HCT116 (cell line): Measurements from ENCODE around the gene PACS2. TPM values are rescaled to one million over a fixed set of nuclear protein-coding genes. Genes with fewer than 3 reads are reported as not detected.

ENCODE experiments used
- ATAC-seq: fragments of 200-7000 bp; cut with Tn5 transposase; 2 replicates; pipeline ENCODE4 v1.9.1; 2020; ENCODE audit warnings: mild to moderate bottlenecking, moderate library complexity
- BruUV-seq: library from RNA; stranded (reverse); fragments of 400-500 nt; replicated peaks from 2 replicates; lab custom pipeline; 2021; lab: Mats Ljungman, UMichigan
- CTCF ChIA-PET: fragments of 300-600 bp; sonication (Branson Sonifier 250); formaldehyde crosslinking; loops from one replicate; lab custom pipeline; 2021; ENCODE audit warnings: antibody characterized with exemption; lab: Charles Lee
- POLR2A ChIA-PET: fragments of 300-600, 350-600 bp; sonication (Branson Sonifier 250); formaldehyde crosslinking; loops from one replicate; lab custom pipeline; 2021; ENCODE audit warnings: antibody characterized with exemption; lab: Charles Lee
- RAD21 ChIA-PET, 2 experiments: fragments of 300-600 bp; sonication (Branson Sonifier 250); formaldehyde crosslinking; loops; one replicate each; lab custom pipeline; 2023; ENCODE audit warnings: low total read pairs in 2 of 2; ENCODE audit not compliant: uncharacterized antibody in 2 of 2, unreplicated experiment in 2 of 2, low non-redundant PET in 1 of 2; lab: Charles Lee
- DNase-seq: peaks from one replicate; pipeline ENCODE4 v3.0.0-alpha.2; 2010; ENCODE audit warnings: low read depth, low spot score
- H2AFZ ChIP-seq: fragments of 200-600 bp; shearing (Covaris generic), sonication (generic); 2 replicates; pipeline ENCODE4 v1.6.1; 2017; ENCODE audit warnings: low read depth, mixed run types, mixed read lengths, antibody characterized with exemption, low read length; ENCODE audit not compliant: poor library complexity, severe bottlenecking
- H3K27ac ChIP-seq: 2 replicates; pipeline ENCODE4 v1.5.1; 2012; ENCODE audit warnings: low read depth, low read length
- H3K27me3 ChIP-seq: fragments of 200-600 bp; sonication (generic); 2 replicates; pipeline ENCODE4 v1.6.1; 2016; ENCODE audit warnings: mixed run types, low read length, mixed read lengths; ENCODE audit not compliant: insufficient read depth
- H3K36me3 ChIP-seq, 2 experiments: fragments of 200-500 bp in 1 of 2; fragments of 200-600 bp in 1 of 2; sonication (Bioruptor generic) in 1 of 2; sonication (generic) in 1 of 2; 2 replicates each; pipeline versions ENCODE4 v1.5.1 to v1.6.1; 2014 to 2016; ENCODE audit warnings: low read length in 2 of 2, inconsistent platforms in 1 of 2, mixed read lengths in 1 of 2, mixed run types in 1 of 2; ENCODE audit not compliant: insufficient read depth in 2 of 2, control insufficient read depth in 1 of 2
- H3K4me1 ChIP-seq, 2 experiments: fragments of 200-600 bp in 1 of 2; sonication (generic) in 1 of 2; 2 replicates each; pipeline versions ENCODE4 v1.5.1 to v1.6.1; 2012 to 2017; ENCODE audit warnings: low read length in 2 of 2, inconsistent platforms in 1 of 2, mild to moderate bottlenecking in 1 of 2, mixed read lengths in 1 of 2, mixed run types in 1 of 2, moderate library complexity in 1 of 2; ENCODE audit not compliant: insufficient read depth in 2 of 2, control insufficient read depth in 1 of 2
- H3K4me2 ChIP-seq: fragments of 200-600 bp; sonication (generic); 2 replicates; pipeline ENCODE4 v1.6.1; 2017; ENCODE audit warnings: mixed run types, low read length, mixed read lengths
- H3K4me3 ChIP-seq, 2 experiments: fragments of 200-600 bp in 1 of 2; sonication (generic) in 1 of 2; replicated peaks in 1 of 2; 2 replicates each; pipeline ENCODE4 v1.5.1; 2011 to 2016; ENCODE audit warnings: low read length in 2 of 2, control low read depth in 1 of 2, low read depth in 1 of 2, mild to moderate bottlenecking in 1 of 2, mixed read lengths in 1 of 2, mixed run types in 1 of 2
- H3K79me2 ChIP-seq: fragments of 200-600 bp; sonication (generic); 2 replicates; pipeline ENCODE4 v1.6.1; 2017; ENCODE audit warnings: mild to moderate bottlenecking, mixed run types, low read length, moderate library complexity, mixed read lengths; ENCODE audit not compliant: insufficient read depth
- H3K9ac ChIP-seq: fragments of 200-600 bp; sonication (generic); 2 replicates; pipeline ENCODE4 v1.6.1; 2016; ENCODE audit warnings: low read length, mixed read lengths
- H3K9me2 ChIP-seq: fragments of 200-600 bp; sonication (generic), shearing (Covaris generic); 2 replicates; pipeline ENCODE4 v1.6.1; 2017; ENCODE audit warnings: mixed run types, mild to moderate bottlenecking, moderate library complexity; ENCODE audit not compliant: insufficient read depth
- H3K9me3 ChIP-seq, 2 experiments: fragments of 200-500 bp in 1 of 2; fragments of 200-600 bp in 1 of 2; sonication (Bioruptor generic) in 1 of 2; sonication (generic) in 1 of 2; 2 replicates each; pipeline ENCODE4 v1.6.1; 2014 to 2017; ENCODE audit warnings: low read length in 2 of 2, mixed read lengths in 2 of 2, inconsistent platforms in 1 of 2, low read depth in 1 of 2, mild to moderate bottlenecking in 1 of 2, mixed run types in 1 of 2, moderate library complexity in 1 of 2; ENCODE audit not compliant: control insufficient read depth in 1 of 2, insufficient read depth in 1 of 2
- H4K20me1 ChIP-seq: fragments of 200-600 bp; sonication (generic), shearing (Covaris generic); 2 replicates; pipeline ENCODE4 v1.6.1; 2017; ENCODE audit warnings: mixed run types, mild to moderate bottlenecking, moderate library complexity; ENCODE audit not compliant: insufficient read depth
- CBX3 ChIP-seq: IDR thresholded peaks from 2 replicates; pipeline ENCODE4 v1.6.1; 2012; ENCODE audit warnings: low read depth
- CEBPB ChIP-seq: IDR thresholded peaks from 2 replicates; pipeline ENCODE4 v1.6.1; 2012; ENCODE audit warnings: low read depth
- CTCF ChIP-seq, 3 experiments: fragments of 200-600 bp in 1 of 3; sonication (generic) in 1 of 3; IDR thresholded peaks in 2 of 3; conservative IDR thresholded peaks in 1 of 3; 2 replicates each; pipeline ENCODE4 v1.5.1; 2012 to 2017; ENCODE audit warnings: low read depth in 2 of 3, low read length in 2 of 3, antibody characterized with exemption in 1 of 3, borderline replicate concordance in 1 of 3, control low read depth in 1 of 3, mild to moderate bottlenecking in 1 of 3, mixed read lengths in 1 of 3, mixed run types in 1 of 3, moderate library complexity in 1 of 3; ENCODE audit not compliant: insufficient read depth in 1 of 3
- ELF1 ChIP-seq: IDR thresholded peaks from 2 replicates; pipeline ENCODE4 v1.6.1; 2012; ENCODE audit warnings: low read depth, borderline replicate concordance
- EZH2 ChIP-seq: fragments of 200-600 bp; sonication (generic); IDR thresholded peaks from 2 replicates; pipeline ENCODE4 v1.6.1; 2017; ENCODE audit warnings: antibody characterized with exemption, mixed run types
- FOSL1 ChIP-seq: IDR thresholded peaks from 2 replicates; pipeline ENCODE4 v1.6.1; 2012; ENCODE audit warnings: low read depth
- JUND ChIP-seq: IDR thresholded peaks from 2 replicates; pipeline ENCODE4 v1.6.1; 2012
- RAD21 ChIP-seq: IDR thresholded peaks from 2 replicates; pipeline ENCODE4 v1.6.1; 2012; ENCODE audit warnings: low read depth, mild to moderate bottlenecking
- REST ChIP-seq: IDR thresholded peaks from 2 replicates; pipeline ENCODE4 v1.6.1; 2012; ENCODE audit warnings: low read depth
- SIN3A ChIP-seq: IDR thresholded peaks from 2 replicates; pipeline ENCODE4 v1.6.1; 2012; ENCODE audit warnings: low read depth
- SP1 ChIP-seq: IDR thresholded peaks from 2 replicates; pipeline ENCODE4 v1.6.1; 2012; ENCODE audit warnings: low read depth
- SRF ChIP-seq: IDR thresholded peaks from 2 replicates; pipeline ENCODE4 v1.6.1; 2012; ENCODE audit warnings: low read depth
- TCF7L2 ChIP-seq: IDR thresholded peaks from 2 replicates; pipeline ENCODE4 v1.7.0; 2011; ENCODE audit warnings: borderline replicate concordance, inconsistent platforms; ENCODE audit not compliant: insufficient read depth, insufficient read length; ENCODE audit errors: extremely low read depth
- ZFX ChIP-seq: fragments of 450-650 bp; IDR thresholded peaks from 2 replicates; pipeline ENCODE4 v1.6.1; 2017
- ZNF274 ChIP-seq: fragments of 200-500 bp; sonication (Bioruptor generic); IDR thresholded peaks from 2 replicates; pipeline ENCODE4 v1.6.1; 2014; ENCODE audit warnings: mild to moderate bottlenecking, low read depth, low read length, inconsistent platforms
- intact Hi-C: fragments of 100-400 bp; cut with micrococcal nuclease; formaldehyde crosslinking; loops from 2 replicates; pipeline ENCODE4 v1.10.0; 2022
- total RNA-seq: library from RNA; stranded (reverse); gene quantifications from one replicate; pipeline ENCODE4 v1.2.1, GENCODE V29; 2021; ENCODE audit not compliant: unreplicated experiment

Gene PACS2
- total RNA-seq, 1 experiment from 2014 or later = 75.5 TPM

DNA sequence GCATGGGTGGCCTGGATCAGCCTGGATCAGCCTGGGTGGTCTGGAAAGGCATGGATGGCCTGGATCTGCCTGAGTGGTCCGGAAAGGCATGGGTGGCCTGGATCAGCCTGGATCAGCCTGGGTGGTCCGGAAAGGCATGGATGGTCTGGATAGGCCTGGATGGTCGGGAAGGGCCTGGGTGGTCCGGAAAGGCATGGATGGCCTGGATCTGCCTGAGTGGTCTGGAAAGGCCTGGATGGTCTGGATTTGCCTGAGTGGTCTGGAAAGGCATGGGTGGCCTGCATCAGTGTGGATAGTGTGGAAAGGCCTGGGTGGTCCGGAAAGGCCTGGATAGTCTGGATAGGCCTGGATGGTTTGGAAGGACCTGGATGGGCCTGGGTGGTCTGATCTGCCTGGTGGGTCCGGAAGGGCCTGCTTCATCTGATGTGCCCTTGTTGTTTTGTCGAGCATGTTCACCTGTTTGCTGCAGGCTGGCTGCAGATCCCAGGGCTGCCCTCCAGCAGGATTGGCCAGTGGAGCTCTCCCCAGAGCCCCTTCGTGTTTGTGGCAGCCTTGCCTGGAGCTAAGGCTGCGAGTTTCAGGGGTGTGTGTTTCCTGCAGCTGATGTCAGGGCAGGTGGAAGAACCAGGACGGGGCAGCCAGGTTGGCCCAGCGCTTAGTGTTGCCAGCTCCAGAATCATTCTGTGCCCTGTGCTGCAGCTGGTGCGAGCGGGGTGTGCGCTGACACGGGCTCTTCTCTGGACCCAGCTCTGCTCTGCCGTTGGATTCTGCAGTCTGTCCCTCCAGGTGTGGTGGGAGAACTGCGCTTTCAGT lies 64.5 kb downstream of the PACS2 start:
- H3K4me3 ChIP-seq = no peak overlapping the region
- intact Hi-C loops = no loop called here
- no peaks in the 10 kb centered on the region for H3K9me3 ChIP-seq
- no peaks in the 10 kb centered on the region for H3K36me3 ChIP-seq
- ATAC-seq (no peak), DNase-seq (no peak)
- H3K27me3 ChIP-seq = no peaks in the 10 kb centered on the region
- no peaks in the 10 kb centered on the region for H4K20me1 ChIP-seq
- ChIA-PET CTCF (no interaction called here), POLR2A (no interaction called here), RAD21 (no interaction called here)
- TF ChIP-seq SP1 (no peak), CTCF (IDR thresholded peaks at IDR 0.05 in 2 of 3, conservative IDR thresholded peaks at IDR 0.05 in 1 of 3; ENCODE audit: borderline replicate concordance in 1 of 3, insufficient read depth in 1 of 3, low read depth in 2 of 3, low read length in 2 of 3) (no peak), REST (no peak), RAD21 (no peak), JUND (no peak), TCF7L2 (no peak), CEBPB (no peak), SRF (no peak), CBX3 (no peak), ZNF274 (no peak), FOSL1 (no peak), SIN3A (no peak), ZFX (no peak), ELF1 (no peak), EZH2 (no peak)
- no peak overlapping the region for H3K27ac ChIP-seq
- peaks cover 4 to 6% of the 10 kb centered on the region in 2 experiments; a peak in 3 of 4 replicates for H3K4me1 ChIP-seq
- H3K9ac ChIP-seq = no peak overlapping the region
- no peak overlapping the region for H2AFZ ChIP-seq
- H3K4me2 ChIP-seq = no peak overlapping the region
- H3K79me2 ChIP-seq = no peaks in the 10 kb centered on the region
- no peaks in the 10 kb centered on the region for H3K9me2 ChIP-seq
- BruUV-seq = no TSS peak
